ENCODE data around the gene TBC1D9. TPM values are rescaled to one million over a fixed set of nuclear protein-coding genes. Genes with fewer than 3 reads are reported as not detected.

The TBC1D9 gene
- total RNA-seq, 3 donors from 2014 or later = 28.3 to 195 (median 152) TPM

DNA sequence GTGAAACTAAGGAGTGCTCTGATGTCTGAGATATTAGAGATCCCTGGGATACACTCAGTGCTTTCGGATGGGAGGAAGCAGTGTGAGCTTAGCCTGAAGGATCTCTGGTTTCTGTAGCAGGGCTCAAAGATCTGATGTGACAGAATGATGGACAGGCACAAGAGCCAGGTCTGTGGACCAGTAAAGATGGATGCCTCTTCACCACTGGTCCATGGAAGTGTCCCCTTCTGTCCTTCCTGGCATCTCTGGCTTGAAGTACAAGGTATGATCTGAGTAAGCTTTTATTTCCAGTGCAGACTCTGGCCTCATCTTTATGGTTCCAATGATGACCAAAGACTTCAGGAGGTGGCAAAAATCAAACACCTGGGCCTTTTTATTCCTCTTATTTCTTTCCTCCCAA lies 88.1 kb downstream of the TBC1D9 start:
- TF ChIP-seq POLR2AphosphoS5 (IDR thresholded peaks at IDR 0.05) (no peak), POLR2A (IDR thresholded peaks at IDR 0.05) (no peak)
- TF ChIP-seq, protein P1, sequence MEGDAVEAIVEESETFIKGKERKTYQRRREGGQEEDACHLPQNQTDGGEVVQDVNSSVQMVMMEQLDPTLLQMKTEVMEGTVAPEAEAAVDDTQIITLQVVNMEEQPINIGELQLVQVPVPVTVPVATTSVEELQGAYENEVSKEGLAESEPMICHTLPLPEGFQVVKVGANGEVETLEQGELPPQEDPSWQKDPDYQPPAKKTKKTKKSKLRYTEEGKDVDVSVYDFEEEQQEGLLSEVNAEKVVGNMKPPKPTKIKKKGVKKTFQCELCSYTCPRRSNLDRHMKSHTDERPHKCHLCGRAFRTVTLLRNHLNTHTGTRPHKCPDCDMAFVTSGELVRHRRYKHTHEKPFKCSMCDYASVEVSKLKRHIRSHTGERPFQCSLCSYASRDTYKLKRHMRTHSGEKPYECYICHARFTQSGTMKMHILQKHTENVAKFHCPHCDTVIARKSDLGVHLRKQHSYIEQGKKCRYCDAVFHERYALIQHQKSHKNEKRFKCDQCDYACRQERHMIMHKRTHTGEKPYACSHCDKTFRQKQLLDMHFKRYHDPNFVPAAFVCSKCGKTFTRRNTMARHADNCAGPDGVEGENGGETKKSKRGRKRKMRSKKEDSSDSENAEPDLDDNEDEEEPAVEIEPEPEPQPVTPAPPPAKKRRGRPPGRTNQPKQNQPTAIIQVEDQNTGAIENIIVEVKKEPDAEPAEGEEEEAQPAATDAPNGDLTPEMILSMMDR (IDR thresholded peaks at IDR 0.05) = no peak
- Histone ChIP-seq H3K4me3 (no peak overlapping the region), H3K4me1 (no peaks in the 10 kb centered on the region), H3K9me3 (no peaks in the 10 kb centered on the region), H3K27ac (no peak overlapping the region), H3K27me3 (no peaks in the 10 kb centered on the region), H3K36me3 (peaks cover 18% of the 10 kb centered on the region)
- no peak for DNase-seq (ENCODE audit: low spot score in 2 of 2)
- intact Hi-C loops (cut with DNase I; ENCODE audit: low total_unique reads) = no loop called here

DNA sequence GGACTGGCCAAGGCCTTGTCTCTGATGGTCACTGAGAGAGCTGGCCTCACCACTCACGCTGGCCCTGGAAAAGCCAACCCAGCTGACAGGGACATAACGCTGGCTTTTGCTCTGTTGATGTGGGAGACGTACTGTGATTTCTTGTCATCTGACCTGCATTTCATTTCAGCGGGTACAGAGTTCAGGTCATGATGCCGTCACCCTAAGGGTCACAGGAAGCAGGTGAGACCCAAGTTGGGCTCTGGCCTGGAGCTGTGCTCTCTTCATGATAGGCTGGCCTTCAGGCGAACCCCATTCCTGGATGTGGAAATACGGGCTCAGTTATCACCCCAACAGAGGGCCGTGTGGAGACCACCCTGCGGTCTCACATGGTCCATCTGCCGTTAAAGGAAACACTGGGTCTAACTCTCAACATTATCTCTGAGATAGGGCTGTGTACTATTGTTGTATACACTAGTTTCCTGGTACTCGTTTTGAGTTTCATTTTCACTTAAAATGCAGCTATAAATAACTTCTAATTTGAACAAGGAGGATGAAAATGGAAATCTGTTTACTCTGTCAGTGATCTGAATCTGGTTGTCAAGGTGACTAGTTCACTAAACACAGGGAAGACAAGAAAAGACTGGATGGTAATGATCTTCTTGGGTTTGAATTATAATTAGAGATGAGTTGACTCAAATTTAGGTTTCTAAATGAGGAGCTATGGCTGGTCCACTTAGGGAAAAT lies 89.1 kb downstream of the TBC1D9 start:
- no peaks in the 10 kb centered on the region for H3K9me3 ChIP-seq
- no peak for DNase-seq (ENCODE audit: low spot score in 2 of 2)
- H3K4me1 ChIP-seq = no peaks in the 10 kb centered on the region
- TF ChIP-seq, protein P1 (IDR thresholded peaks at IDR 0.05) = no peak
- TF ChIP-seq POLR2A (IDR thresholded peaks at IDR 0.05) = no peak
- peak in 1 of 3 donors; percentile 23 for TF ChIP-seq POLR2AphosphoS5 (IDR thresholded peaks at IDR 0.05)
- peak overlapping the region; percentile 48 to 82 for H3K27ac ChIP-seq
- intact Hi-C loops (cut with DNase I; ENCODE audit: low total_unique reads) = no loop called here
- peaks cover 18% of the 10 kb centered on the region for H3K36me3 ChIP-seq
- H3K27me3 ChIP-seq = no peaks in the 10 kb centered on the region
- no peak overlapping the region for H3K4me3 ChIP-seq

DNA sequence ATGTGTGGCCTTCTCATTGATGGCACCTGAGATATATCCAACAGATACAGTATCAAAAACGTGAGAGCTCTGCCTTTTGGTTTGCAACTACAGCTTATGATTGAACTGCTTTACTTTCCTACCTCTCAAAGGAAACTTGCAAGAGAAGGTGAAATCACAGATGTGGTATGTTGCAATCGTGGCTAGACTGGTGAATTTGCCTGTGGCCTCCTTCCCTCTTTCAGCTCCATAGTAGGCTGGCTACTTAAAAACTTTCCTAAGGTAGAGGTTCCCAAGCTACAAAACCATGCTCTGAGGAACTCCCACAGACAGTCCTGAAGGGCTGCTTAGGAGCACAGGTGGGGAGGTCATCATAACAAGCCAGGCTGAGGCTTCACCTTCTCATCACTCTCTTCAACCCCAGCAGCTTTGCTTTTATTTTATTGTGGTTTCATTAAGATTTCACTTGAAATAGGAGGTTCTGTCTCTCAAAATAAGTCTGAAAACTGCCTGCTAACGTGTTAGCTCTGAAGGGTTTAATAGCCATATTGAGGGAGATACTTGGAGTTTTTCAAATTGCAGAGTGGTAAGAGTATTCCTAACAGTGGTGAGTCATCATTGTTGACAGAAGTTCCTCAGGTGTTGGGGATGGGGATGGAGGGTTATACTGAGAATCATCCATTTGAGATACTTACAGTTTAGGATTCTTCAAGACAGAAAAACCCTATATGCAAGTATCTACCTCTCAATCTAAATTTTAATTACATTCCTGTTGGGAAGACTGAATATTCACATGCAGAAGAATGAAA lies 93.9 kb downstream of the TBC1D9 start:
- Histone ChIP-seq H3K36me3 (peaks cover 6% of the 10 kb centered on the region), H3K27me3 (no peaks in the 10 kb centered on the region), H3K27ac (peak overlapping the region; percentile 61 to 85), H3K9me3 (no peaks in the 10 kb centered on the region), H3K4me1 (peaks cover 0 to 6% of the 10 kb centered on the region in 2 donors), H3K4me3 (no peak overlapping the region)
- intact Hi-C loops (cut with DNase I; ENCODE audit: low total_unique reads) = no loop called here
- TF ChIP-seq POLR2A (IDR thresholded peaks at IDR 0.05) = no peak
- TF ChIP-seq POLR2AphosphoS5 (IDR thresholded peaks at IDR 0.05) = no peak
- TF ChIP-seq, protein P1 (IDR thresholded peaks at IDR 0.05) = no peak
- DNase-seq (ENCODE audit: low spot score in 2 of 2) = no peak

DNA sequence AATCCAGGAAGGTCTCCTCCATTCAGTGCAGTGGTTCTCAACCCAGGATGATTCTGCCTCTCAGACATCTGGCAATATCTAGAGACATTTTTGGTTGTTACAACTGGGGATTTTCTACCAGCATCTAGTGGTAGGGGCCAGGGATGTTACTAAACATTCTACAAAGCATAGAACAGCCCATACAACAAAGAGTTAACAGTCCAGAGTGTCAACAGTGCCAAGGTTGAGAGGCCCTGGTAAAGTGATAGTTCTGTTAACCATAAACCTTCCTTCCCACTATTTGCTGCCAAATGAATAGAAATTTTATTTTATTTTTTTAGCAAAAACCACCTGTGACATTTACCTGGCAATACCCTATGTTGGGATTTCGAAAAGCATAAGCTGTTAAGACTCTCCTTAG lies 94.6 kb downstream of the TBC1D9 start:
- TF ChIP-seq POLR2A (IDR thresholded peaks at IDR 0.05) (no peak), POLR2AphosphoS5 (IDR thresholded peaks at IDR 0.05) (no peak)
- TF ChIP-seq, protein P1 (IDR thresholded peaks at IDR 0.05) = no peak
- Histone ChIP-seq H3K4me3 (no peak overlapping the region), H3K27ac (peak overlapping the region; percentile 61 to 85), H3K36me3 (peaks cover 13% of the 10 kb centered on the region), H3K27me3 (no peaks in the 10 kb centered on the region), H3K4me1 (peaks cover 0 to 6% of the 10 kb centered on the region in 2 donors), H3K9me3 (no peaks in the 10 kb centered on the region)
- intact Hi-C loops (cut with DNase I; ENCODE audit: low total_unique reads) = no loop called here
- DNase-seq (ENCODE audit: low spot score in 2 of 2) = no peak
